ENCODE data around the gene VIPR2.

VIPR2 gene

GRCh38 chr7:159119851-159120539 lies 24.7 kb downstream of the VIPR2 start:
- DNase-seq (ENCODE audit: low read depth), result no peak

- DNase-seq (ENCODE audit: low read depth), result no peak
These were observed 25.5 kb downstream of the VIPR2 start for GRCh38 chr7:159119026-159119741.

- DNase-seq (ENCODE audit: low read depth), result no peak
These were observed 26.0 kb downstream of the VIPR2 start for GRCh38 chr7:159118623-159119022.

- no peak for DNase-seq (ENCODE audit: low read depth)
These were observed 26.5 kb downstream of the VIPR2 start for GRCh38 chr7:159118197-159118595.

- DNase-seq (ENCODE audit: low read depth), result no peak
These were observed 27.1 kb downstream of the VIPR2 start for GRCh38 chr7:159117366-159118196.

GRCh38 chr7:159116581-159117339 lies 27.9 kb downstream of the VIPR2 start:
- DNase-seq (ENCODE audit: low read depth), result no peak

GRCh38 chr7:159115601-159116501 lies 28.8 kb downstream of the VIPR2 start:
- DNase-seq (ENCODE audit: low read depth), result no peak

- DNase-seq (ENCODE audit: low read depth), result no peak
These were observed 29.7 kb downstream of the VIPR2 start for GRCh38 chr7:159114981-159115380.

GRCh38 chr7:159114096-159114495 lies 30.6 kb downstream of the VIPR2 start:
- no peak for DNase-seq (ENCODE audit: low read depth)

- DNase-seq (ENCODE audit: low read depth), result no peak
These were observed 31.6 kb downstream of the VIPR2 start for GRCh38 chr7:159113056-159113455.

GRCh38 chr7:159112136-159113011 lies 32.3 kb downstream of the VIPR2 start:
- DNase-seq (ENCODE audit: low read depth), result no peak

- DNase-seq (ENCODE audit: low read depth), result no peak
These were observed 35.0 kb downstream of the VIPR2 start for GRCh38 chr7:159109653-159110035.

GRCh38 chr7:159108941-159109652 lies 35.6 kb downstream of the VIPR2 start:
- DNase-seq (ENCODE audit: low read depth), result no peak

- DNase-seq (ENCODE audit: low read depth), result no peak
These were observed 36.2 kb downstream of the VIPR2 start for GRCh38 chr7:159108491-159108890.

- DNase-seq (ENCODE audit: low read depth), result no peak
These were observed 37.3 kb downstream of the VIPR2 start for GRCh38 chr7:159107161-159107892.

GRCh38 chr7:159105832-159106811 lies 38.5 kb downstream of the VIPR2 start:
- no peak for DNase-seq (ENCODE audit: low read depth)

- DNase-seq (ENCODE audit: low read depth), result no peak
These were observed 39.4 kb downstream of the VIPR2 start for GRCh38 chr7:159105066-159105780.
